DMS153 treated with DMSO at 0.1 percent for 48 hours (cell line): Measurements from ENCODE around the gene SEMA6D.
"Not testable (repeated sequence)": the region's sequence is repeated elsewhere in the genome, so short reads cannot be mapped to it uniquely, and the experiment has no call there.

Experiments used
- DNase-seq: peaks from one replicate; lab custom pipeline; 2025; ENCODE audit not compliant: unreplicated experiment; lab: John Stamatoyannopoulos, UW

Gene SEMA6D

GRCh38 chr15:47715856-47716445 lies 1.4 kb upstream of the SEMA6D start:
- DNase-seq = no peak

GRCh38 chr15:47716516-47716915 lies 789 bp upstream of the SEMA6D start:
- no peak for DNase-seq

DNA sequence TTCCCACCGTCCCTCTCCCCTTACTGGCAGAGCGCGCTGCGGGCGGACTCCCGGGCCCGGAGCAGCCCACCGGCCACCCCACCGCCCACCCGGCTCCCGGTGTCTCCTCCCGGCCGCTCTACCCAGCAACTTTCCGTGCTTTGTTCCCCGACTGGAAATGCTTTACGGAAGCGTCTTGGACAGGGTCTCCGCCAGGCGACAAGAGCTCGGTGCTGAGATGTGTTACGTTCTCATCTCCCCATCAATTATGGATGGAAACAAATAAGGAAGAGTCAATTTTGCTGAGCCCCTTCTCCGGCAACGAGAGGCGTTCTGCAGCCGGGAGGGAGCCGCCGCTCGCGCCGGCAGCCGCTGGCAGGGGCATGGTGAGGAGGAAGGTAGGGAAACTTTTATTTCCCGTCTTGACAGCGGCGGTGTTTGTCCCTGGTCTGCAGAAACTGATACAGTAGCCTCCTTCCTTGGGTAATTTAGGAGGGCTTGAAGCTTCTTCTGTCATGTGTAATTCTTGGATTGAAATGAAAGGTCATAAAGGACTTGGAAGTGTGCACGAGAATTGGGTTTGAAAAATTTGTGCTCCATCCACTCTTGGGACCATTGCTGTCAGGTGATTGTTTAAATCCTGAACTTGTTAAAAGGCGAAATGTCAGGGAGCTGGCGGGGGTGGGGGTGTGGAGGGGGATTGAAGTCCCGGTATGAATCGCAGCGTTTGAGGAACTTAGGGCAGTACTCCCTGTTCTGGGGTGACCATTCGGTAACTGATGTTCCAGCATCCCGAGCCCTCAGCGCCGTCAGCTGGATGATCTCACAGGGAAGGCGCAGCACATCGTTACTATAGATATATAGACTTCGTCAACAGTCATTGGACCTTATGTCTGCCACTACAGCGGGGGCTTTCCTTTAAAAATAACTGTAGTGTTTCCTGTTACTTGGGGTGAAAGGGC lies 1.5 kb downstream of the SEMA6D start:
- DNase-seq = peak; percentile 11

DNA sequence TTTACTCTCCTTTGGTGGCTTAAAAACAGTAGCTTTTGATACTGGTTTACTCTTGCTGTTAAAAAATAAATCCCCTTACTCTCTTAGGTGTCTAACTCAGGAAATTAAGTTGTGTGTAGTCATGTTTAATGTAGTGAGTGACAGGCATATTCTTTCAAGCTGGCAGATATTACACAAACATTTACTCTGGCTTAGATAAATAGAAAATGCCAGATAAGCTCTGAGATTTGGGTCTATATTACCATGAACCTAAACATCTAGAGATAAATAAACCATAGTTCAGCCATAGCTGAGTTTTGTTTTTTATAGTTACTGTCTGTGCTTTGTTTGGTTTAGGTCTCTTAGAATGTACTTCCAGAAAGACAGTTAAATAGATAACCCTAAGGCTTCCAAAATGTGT lies 2.4 kb downstream of the SEMA6D start:
- DNase-seq = no peak

- no peak for DNase-seq
Observed at GRCh38 chr15:47720555-47720954, 3.2 kb downstream of the SEMA6D start.

DNA sequence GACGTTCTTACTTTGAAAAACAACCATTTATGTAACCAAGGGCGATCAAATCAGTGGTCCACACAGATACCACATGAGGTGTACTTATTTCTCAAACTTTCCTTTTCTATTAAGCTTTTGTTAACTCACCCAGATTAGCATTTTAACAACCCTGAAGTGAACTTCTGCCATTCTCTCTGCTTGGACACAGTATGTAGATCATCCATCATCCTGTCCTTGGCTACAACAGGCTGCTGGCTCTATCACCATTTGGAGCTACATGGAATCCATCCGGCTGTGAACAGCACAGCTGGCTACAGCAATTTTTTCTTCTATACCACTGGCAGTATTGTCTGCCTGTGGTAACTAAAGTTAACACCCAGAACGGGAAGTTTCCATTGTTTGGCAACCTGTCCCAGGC lies 4.4 kb downstream of the SEMA6D start:
- no peak for DNase-seq

DNA sequence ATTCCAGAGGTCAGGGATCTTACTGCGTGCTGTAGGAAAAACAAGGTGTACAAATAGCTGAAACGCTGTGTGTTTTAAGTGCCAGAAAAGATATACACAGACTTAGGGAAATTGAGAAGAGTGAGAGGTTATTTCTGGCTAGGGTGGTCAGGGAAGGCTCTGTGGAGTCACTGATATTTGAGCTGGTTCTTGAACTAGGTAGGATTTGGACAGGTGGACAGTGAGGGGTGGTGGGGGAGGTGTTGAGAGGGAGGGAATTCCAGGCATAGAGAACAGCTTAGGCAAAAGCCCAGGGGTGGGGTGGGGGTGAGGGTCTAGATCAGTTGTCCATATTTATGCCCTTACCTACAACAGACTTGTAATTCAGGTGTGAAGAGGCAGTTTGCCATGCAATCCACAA lies 7.0 kb downstream of the SEMA6D start:
- DNase-seq = no peak

- DNase-seq = no peak
Observed at GRCh38 chr15:47725051-47725450, 7.7 kb downstream of the SEMA6D start.

DNA sequence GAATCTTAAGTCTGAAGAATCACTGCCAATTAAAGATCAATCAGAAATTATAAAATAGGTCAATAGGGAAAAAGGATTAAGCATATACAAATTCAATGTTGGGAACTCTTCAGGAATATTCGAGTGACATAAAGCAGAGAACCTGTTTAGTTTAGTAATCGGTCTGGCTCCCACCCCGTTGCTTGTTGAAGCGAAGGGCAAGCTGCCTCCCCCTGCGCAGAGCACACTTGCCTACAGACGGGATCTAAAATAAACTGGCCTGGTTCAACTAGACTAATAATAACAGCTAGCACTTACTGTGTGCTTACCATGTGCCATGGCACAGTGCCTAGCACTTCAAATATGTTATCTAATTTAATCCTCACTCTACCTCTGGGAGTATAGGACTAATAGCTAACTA lies 8.6 kb downstream of the SEMA6D start:
- DNase-seq = no peak

GRCh38 chr15:47726399-47726823 lies 9.1 kb downstream of the SEMA6D start:
- DNase-seq = no peak

- DNase-seq = no peak
Observed at GRCh38 chr15:47727137-47727536, 9.8 kb downstream of the SEMA6D start.

- no peak for DNase-seq
Observed at GRCh38 chr15:47727676-47728075, 10.4 kb downstream of the SEMA6D start.

GRCh38 chr15:47728426-47728825 lies 11.1 kb downstream of the SEMA6D start:
- no peak for DNase-seq

GRCh38 chr15:47728886-47729285 lies 11.6 kb downstream of the SEMA6D start:
- DNase-seq = no peak

DNA sequence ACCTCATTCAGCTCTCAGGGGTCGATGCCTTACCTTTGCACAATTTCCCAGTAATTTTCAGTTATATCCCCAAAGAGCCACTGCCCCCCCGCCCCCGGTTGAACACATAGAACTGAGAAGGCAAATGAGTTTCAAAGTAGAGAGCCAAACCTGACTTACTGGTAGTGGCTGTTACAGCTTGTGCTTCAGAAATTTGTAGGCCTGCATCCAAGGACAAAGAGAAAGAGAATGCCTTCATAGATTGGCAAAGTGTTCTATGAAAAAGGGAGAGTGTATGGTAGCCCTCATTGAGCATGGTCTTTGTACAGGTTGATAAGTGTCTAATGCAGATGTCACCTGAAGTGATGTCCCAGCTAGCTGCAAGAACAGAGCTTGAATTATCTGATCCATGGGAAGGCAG lies 13.9 kb downstream of the SEMA6D start:
- no peak for DNase-seq

DNA sequence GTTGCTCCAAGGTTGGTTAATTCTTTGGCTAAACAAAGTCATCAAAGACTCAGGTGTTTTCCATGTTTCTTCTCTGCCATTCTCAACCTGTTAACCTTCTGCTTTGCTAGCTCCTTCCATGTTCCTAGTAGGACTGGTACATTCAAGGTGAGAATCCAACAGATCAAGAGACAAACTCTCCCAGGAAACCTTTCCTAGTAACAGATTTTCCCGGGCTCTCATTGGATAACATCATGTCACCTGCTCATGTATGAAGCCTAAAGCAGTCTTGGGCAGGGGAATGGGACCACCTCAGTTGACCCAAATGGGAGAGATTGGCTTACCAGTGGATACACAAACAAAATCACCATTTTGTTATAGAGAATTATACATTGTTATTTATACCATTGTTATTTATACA lies 14.9 kb downstream of the SEMA6D start:
- no peak for DNase-seq

DNA sequence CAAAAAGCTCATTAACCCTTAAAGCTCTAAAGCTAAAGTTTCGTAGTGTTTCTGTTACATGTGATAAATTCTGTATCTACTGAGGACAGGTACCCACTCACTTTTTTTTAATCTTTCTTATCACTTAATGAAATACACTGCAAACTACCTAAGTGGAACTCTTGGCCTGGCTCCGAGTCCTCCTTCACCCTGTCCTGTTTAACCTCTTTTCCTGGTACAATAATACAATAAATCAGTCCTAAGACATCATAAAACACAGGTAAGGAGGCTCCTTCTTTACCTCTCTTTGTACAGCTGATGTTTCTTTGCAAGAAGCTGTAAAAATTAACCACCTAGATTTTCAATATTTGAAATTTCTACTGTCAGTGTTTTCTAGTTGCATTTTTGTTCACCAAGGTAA lies 15.8 kb downstream of the SEMA6D start:
- no peak for DNase-seq

GRCh38 chr15:47736143-47736786 lies 19.0 kb downstream of the SEMA6D start:
- no peak for DNase-seq

DNA sequence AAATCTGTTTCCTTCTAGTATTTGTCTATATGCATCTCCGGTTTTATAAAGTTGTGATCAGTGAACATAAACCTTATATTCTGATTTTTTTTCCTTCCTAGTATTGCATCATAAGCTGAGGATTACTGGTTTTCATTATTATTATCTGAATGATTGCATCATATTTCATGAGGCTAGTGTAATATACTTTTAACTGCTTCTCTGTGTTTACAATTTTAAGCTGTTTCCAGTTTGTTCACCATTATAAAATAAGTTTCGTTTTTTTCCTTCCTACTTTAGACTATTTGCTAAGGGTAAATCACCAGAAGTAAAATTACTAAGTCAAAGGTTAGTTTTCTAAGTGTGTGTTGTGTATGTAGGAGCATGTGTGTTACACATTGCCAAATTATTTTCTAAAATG lies 20.2 kb downstream of the SEMA6D start:
- no peak for DNase-seq

DNA sequence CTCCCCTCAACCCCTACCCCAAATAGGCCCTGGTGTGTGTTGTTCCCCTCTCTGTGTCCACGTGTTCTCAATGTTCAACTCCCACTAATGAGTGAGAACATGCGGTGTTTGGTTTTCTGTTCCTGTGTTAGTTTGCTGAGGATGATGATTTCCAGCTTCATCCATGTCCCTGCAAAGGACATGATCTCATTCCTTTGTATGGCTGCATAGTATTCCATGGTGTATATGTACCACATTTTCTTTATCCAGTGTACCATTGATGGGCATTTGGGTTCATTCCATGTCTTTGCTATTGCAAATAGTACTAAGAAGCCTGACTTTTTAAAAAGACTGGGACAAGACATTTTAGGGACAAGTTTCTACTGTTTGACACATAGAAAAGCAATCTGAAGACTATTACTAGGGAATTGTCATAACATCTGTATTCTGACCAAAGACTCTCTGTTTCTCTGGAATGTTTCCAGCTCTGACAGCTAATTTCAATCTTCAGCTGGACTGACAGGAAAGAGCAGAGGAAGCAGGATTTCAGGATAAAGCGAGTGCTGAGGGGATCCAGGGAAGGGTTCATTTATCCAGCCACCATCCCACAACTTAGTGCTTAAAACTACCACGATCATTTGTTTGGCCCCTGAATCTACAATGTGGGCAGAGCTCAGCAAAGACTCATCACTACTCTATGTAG lies 21.0 kb downstream of the SEMA6D start:
- DNase-seq = not testable (repeated sequence)

DNA sequence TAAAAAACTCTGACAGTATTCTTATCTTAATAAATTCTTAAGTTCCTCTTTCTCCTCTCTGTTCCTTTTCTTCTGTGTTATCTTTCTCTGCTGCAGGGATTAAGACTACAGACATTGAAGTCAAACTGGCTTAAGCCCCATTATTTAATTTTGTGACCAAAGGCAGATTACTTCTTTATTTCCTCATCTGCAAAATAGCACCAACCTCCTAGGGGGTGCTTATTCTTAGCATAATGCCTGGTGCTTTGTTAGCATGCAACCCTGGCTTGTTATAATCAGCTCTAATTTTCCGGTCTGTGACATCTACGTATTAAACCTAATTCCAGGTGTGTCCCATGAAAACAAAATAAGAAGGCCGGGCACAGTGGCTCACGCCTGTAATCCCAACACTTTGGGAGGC lies 23.8 kb downstream of the SEMA6D start:
- DNase-seq = no peak
